ENCODE data around the gene MACROD2.

MACROD2 gene

GRCh38 chr20:14401479-14402138 is 406.3 kb downstream of the MACROD2 start:
- TF ChIP-seq CTCF (IDR thresholded peaks at IDR 0.05; ENCODE audit: borderline replicate concordance, control extremely low read depth, extremely low read depth, insufficient read depth, missing control alignments): no peak
- no peak for DNase-seq (ENCODE audit: low spot score)
- in situ Hi-C loops (cut with MboI; ENCODE audit: low sequenced_read_pairs, unreplicated experiment): no loop called here

GRCh38 chr20:14404515-14404914 is 409.2 kb downstream of the MACROD2 start:
- no peak for DNase-seq (ENCODE audit: low spot score)
- in situ Hi-C loops (cut with MboI; ENCODE audit: low sequenced_read_pairs, unreplicated experiment): no loop called here
- no peak for TF ChIP-seq CTCF (IDR thresholded peaks at IDR 0.05; ENCODE audit: borderline replicate concordance, control extremely low read depth, extremely low read depth, insufficient read depth, missing control alignments)

- in situ Hi-C loops (cut with MboI; ENCODE audit: low sequenced_read_pairs, unreplicated experiment): no loop called here
- TF ChIP-seq CTCF (IDR thresholded peaks at IDR 0.05; ENCODE audit: borderline replicate concordance, control extremely low read depth, extremely low read depth, insufficient read depth, missing control alignments): no peak
- no peak for DNase-seq (ENCODE audit: low spot score)
Observed at GRCh38 chr20:14406495-14406894, 411.2 kb downstream of the MACROD2 start.

- TF ChIP-seq CTCF (IDR thresholded peaks at IDR 0.05; ENCODE audit: borderline replicate concordance, control extremely low read depth, extremely low read depth, insufficient read depth, missing control alignments): no peak
- no peak for DNase-seq (ENCODE audit: low spot score)
- in situ Hi-C loops (cut with MboI; ENCODE audit: low sequenced_read_pairs, unreplicated experiment): no loop called here
Observed at GRCh38 chr20:14407336-14407735, 412.0 kb downstream of the MACROD2 start.

- no peak for TF ChIP-seq CTCF (IDR thresholded peaks at IDR 0.05; ENCODE audit: borderline replicate concordance, control extremely low read depth, extremely low read depth, insufficient read depth, missing control alignments)
- in situ Hi-C loops (cut with MboI; ENCODE audit: low sequenced_read_pairs, unreplicated experiment): no loop called here
Observed at GRCh38 chr20:14410869-14411555, 415.7 kb downstream of the MACROD2 start.

GRCh38 chr20:14412065-14412681 is 416.9 kb downstream of the MACROD2 start:
- no peak for DNase-seq (ENCODE audit: low spot score)

More at GRCh38 chr20:14410869-14411555, 415.7 kb downstream of the MACROD2 start:
- DNase-seq (ENCODE audit: low spot score): no peak

More at GRCh38 chr20:14412065-14412681, 416.9 kb downstream of the MACROD2 start:
- in situ Hi-C loops (cut with MboI; ENCODE audit: low sequenced_read_pairs, unreplicated experiment): no loop called here
- TF ChIP-seq CTCF (IDR thresholded peaks at IDR 0.05; ENCODE audit: borderline replicate concordance, control extremely low read depth, extremely low read depth, insufficient read depth, missing control alignments): no peak

Measured in GM13976 (cell line).